T47D (cell line): ENCODE results near the gene CHRNA5.

Source experiments
- DNase-seq, 2 experiments: peaks; one replicate each; pipeline versions ENCODE4 v3.0.0 to v3.0.0-alpha.2; 2011 to 2012; ENCODE audit warnings: low read depth in 1 of 2, low spot score in 1 of 2
- JUND ChIP-seq: IDR thresholded peaks from 2 replicates; pipeline ENCODE4 v1.6.1; 2012; ENCODE audit warnings: low read depth
- in situ Hi-C: cut with HindIII; loops from 2 replicates; pipeline ENCODE4 v1.10.0; 2016; ENCODE audit warnings: low sequenced_read_pairs, low pct_unique_long_range_greater_than_20kb

Gene CHRNA5

DNA sequence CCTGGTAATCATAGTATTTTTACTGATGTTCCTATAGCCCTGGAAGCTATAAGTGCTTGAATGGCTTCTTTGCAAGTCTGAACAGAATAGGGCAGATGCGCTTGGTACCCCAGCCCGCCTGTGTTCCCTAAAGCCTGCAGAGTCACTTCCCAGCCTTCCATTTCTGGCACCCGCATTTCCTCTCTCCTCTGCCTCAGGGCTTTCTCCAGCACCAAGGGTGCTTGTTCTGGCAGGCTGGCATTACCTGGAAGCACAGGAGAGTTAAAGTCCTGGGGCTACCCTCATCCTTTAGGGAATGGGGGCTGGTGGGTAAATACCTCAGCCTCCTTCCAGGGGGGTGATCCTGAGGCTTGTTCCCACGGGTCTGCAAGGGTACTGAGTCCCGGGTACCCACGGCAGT is 62.9 kb downstream of the CHRNA5 start:
- in situ Hi-C loops, result no loop called here
- DNase-seq, result no peak
- no peak for TF ChIP-seq JUND

- DNase-seq, result no peak
- TF ChIP-seq JUND, result no peak
- in situ Hi-C loops, result no loop called here
Observed at GRCh38 chr15:78629031-78629715, 63.9 kb downstream of the CHRNA5 start.

GRCh38 chr15:78629716-78630065 is 64.4 kb downstream of the CHRNA5 start:
- DNase-seq, result no peak
- in situ Hi-C loops, result no loop called here
- no peak for TF ChIP-seq JUND

GRCh38 chr15:78630886-78631633 is 65.7 kb downstream of the CHRNA5 start:
- in situ Hi-C loops, result no loop called here

GRCh38 chr15:78633348-78633747 is 68.0 kb downstream of the CHRNA5 start:
- TF ChIP-seq JUND, result no peak
- in situ Hi-C loops, result no loop called here
- no peak for DNase-seq

More at GRCh38 chr15:78630886-78631633, 65.7 kb downstream of the CHRNA5 start:
- TF ChIP-seq JUND, result no peak
- no peak for DNase-seq

DNA sequence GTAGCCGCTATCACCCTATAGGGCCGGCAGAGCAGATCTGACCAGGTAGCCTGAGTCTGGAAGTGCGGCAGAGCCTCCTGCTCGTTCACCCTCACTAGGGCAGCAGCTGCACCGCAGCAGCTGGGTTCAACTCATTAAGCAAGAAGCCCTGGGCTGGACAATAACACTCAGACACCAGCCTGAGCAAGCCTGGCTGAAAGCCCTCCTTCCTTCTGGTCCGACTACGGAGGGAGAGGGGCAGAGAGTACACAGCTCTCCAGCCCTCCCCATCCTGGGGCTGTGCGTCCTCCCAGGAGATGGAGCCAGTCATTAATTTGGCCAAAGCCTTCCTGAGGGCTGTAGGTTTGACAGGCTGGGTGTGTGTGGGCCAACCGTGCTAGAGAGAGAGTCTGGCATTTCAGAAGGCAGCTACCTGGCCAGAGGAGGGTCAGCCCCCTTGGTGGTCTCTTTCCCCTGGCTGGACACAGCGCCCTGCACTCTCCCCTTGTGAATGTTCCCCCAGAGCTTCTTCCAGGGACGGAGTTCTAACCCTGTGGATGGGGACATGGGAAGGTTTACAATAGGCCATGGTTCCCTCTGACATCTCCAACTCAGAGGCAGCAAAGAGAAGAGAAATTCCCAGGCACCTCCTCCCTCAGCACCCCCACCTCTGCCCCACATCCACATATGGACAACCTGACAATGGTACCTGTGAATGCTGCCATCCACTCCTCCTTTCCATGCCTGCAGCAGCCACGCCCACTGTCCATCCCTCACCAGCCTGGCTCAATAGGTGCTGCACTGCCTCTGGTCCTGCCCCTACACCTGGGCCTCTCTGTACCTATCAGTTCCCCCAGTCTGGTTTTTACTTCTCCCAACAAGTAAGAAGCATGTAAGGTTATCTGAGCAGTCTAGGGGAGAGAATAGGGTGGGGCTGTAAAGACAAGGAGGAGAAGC is 69.2 kb downstream of the CHRNA5 start:
- no peak for DNase-seq
- TF ChIP-seq JUND, result no peak
- in situ Hi-C loops, result no loop called here

GRCh38 chr15:78635346-78635745 is 70.0 kb downstream of the CHRNA5 start:
- no peak for TF ChIP-seq JUND
- in situ Hi-C loops, result no loop called here
- DNase-seq, result no peak

- no peak for TF ChIP-seq JUND
- in situ Hi-C loops, result no loop called here
- DNase-seq, result no peak
Observed at GRCh38 chr15:78636378-78636859, 71.1 kb downstream of the CHRNA5 start.

GRCh38 chr15:78637776-78638435 is 72.6 kb downstream of the CHRNA5 start:
- no peak for TF ChIP-seq JUND
- DNase-seq, result no peak
- in situ Hi-C loops, result no loop called here

DNA sequence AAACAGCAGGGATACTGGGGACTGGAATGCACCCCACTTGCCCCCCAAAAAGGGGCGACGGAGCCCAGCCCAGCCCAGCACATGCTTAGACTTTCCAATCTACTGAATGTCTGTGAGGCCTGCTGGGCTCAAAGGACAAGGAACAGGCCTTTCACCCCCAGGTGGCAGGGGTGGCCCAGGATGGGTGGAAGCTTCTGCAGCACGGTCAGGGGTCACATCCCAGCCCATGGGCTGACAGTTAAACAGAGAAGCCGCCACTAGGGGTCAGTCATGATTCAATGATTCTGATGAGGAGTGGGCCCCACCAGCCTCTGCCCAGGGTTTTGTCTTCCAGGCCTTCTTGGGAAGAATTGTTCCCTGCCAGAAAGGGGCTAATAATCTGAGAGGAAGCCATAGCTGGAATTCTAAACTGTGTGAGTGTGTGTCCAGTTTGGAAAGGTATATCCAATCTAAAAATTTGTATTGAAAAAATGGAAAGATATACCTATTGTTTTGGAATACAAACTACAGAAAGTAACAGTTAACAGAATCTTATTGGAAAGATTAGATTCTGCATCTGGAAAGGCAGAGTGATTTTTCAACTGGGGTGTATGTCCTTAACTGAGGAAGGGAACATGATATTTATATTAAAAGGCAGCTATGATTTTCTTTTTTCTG is 73.5 kb downstream of the CHRNA5 start:
- in situ Hi-C loops, result no loop called here
- no peak for TF ChIP-seq JUND
- DNase-seq, result peak; percentile 62 to 63

- no peak for DNase-seq
- no peak for TF ChIP-seq JUND
- in situ Hi-C loops, result no loop called here
Observed at GRCh38 chr15:78640527-78641101, 75.3 kb downstream of the CHRNA5 start.
